ENCODE results near the gene NCAPG2. TPM values are rescaled to one million over a fixed set of nuclear protein-coding genes. Genes with fewer than 3 reads are reported as not detected.

The NCAPG2 gene
- total RNA-seq, 1 donor from 2014 or later = 5.6 TPM

DNA sequence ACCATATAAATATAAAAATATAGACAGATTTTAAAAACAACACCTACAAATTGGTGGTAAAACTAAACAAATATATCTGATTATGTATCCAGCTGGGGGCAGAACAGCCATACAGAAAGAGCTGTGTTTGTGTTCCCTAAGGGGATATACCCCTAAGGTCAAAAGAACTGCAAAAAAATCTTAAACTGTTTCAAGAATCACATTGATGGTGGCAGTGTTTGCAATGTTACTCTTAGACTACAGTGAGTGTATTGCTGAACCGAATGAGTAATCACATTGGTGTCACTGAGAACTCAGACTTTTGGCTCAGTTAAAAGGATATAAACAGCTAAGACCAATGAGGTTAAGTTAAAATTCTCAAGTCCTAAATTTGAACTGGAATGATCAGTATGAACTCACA is 89.9 kb downstream of the NCAPG2 start:
- ATAC-seq (ENCODE audit: poor library complexity) = no peak
- intact Hi-C loops (cut with DNase I) = no loop called here
- no peak for DNase-seq

DNA sequence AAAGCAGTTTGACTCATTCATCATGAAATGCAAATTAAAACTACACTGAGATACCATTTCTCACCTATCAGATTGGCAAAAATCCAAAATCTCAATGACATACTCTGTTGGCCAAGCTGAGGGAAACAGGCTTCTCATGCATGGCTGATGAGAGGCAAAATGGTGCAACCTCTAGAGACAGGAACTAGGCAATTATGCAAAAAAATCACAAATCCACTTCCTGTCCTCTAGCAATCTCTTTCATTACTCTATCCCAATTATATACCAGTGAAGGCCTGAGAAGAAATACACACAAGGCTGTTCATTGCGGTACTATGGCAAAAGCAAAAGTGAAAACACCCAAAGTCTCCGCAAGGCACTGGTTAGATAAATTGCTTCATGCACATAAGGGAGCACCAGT is 91.1 kb downstream of the NCAPG2 start:
- DNase-seq (no peak), ATAC-seq (ENCODE audit: poor library complexity) (no peak)
- intact Hi-C loops (cut with DNase I) = no loop called here

DNA sequence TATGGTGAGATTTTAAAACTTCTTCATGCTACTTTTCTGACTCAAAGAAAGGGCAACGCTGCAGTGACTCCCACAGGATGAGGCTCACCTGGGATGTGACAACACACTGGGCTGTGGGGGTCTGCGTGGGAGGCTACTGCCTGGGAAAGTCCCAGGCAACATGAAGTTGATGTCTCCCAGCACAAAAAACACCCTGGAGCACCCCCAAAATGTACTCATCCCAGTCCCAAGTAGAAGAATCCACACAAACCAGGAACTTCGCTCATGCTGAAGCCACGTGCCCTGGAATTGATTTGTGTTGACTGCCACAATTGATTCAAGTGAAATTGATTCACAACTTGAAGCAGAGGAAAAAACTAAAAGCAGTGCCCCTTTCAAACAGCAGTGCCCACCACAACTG is 92.1 kb downstream of the NCAPG2 start:
- no peak for ATAC-seq (ENCODE audit: poor library complexity)
- intact Hi-C loops (cut with DNase I) = no loop called here
- DNase-seq = no peak

DNA sequence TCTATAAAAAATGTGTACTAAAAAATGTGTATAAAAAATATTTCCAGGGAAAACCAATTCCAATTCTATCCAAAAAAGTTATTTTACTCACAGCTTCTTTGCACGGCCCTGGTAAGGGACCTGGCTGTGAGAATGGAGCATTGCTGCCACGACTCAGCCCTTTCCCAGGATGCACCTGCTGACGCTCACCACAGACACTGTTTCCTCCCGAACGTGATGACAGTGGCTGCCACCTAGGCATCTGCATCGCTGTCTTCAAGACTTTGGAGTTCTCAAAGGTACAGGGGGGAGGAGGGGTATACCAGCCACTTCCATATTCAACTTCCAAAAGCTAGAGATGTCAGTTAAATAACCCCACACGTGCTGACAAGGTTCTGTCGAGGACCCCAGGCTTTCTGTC is 93.1 kb downstream of the NCAPG2 start:
- intact Hi-C loops (cut with DNase I) = no loop called here
- no peak for DNase-seq
- ATAC-seq (ENCODE audit: poor library complexity) = no peak

DNA sequence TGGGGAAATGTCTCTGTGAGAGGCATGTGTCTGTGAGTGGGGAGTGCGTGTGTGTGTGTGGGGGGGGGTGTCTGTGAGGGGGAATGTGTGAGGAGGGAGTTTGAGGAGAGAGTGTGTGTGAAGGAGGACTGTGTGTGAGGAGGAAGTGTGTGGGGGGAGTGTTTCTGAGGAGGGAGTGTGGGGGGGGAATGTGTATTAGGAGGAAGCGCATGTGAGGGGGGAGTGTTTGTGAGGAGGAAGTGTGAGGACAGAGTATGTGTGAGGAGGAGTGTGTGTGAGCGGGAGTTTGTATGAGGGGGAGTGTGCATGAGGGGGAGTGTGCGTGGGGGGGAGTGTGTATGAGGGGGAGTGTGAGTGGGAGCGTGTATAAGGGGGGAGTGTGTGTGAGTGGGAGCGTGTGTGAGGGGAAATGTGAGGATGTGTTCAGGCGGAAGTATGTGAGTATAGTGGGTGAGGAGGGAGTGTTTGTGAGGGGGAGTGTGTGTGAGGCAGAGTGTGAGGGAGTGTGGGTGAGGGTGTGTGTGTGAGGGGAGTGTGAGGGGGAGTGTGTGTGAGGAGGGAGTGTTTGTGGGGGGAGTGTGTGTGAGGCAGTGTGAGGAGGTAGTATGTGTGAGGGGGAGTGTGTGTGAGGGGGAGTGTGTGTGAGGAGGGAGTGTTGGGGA is 95.2 kb downstream of the NCAPG2 start:
- no peak for ATAC-seq (ENCODE audit: poor library complexity)
- intact Hi-C loops (cut with DNase I) = no loop called here
- no peak for DNase-seq

DNA sequence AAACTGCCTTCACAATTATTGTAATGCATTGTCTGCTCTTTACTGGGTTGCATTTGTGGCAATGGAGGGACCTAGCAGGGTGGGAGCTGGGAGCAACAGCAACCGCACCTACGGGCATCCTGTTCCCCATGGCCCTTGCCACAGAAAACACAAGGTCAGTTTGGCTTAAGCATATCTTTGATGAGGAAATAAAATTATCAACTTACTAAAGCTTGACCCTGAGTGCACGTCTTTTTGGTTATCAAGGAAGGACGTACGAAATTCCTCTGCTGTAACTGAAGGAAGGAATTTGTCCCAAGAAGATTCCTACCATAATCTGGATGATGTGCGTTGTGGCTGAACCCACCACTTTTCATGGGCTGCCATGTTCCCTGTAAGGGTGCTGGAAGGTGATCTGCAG is 97.0 kb downstream of the NCAPG2 start:
- no peak for ATAC-seq (ENCODE audit: poor library complexity)
- intact Hi-C loops (cut with DNase I) = no loop called here
- no peak for DNase-seq

DNA sequence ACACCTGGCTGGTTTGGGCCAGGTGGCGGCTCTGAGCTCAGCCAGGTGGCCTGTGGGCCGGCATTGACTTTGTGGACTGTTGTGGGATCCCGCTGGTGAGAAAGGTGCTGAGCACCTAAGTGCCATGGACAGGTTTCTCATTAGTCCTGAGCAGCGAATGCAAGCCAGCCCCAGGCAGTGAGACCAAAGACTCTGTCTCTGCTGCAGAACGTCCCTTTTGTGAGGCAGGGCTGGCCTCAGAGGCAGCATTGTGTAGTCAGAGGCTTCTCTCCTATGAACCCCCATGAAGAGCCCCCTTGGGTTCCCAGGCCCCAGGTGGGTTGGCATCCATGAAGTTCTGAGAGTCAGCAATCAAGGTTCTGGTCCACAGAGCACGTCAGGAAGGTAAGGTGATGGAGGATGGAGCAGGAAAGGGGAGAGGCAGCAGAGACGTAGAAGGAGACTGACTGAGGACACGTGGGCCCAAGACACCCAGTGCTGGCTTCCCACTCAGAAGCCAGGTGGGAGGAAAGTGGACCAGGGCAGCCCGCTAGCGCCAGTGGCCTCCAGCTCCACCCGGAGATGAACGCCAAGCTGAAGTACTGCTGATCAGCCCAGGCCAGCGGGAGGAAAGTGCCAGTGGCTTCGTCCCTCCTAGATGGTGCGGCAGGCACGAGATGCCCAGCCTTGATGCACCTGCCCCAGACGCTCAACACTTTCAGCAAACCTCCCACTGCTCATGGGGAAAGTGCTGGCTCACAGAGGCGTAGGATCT is 97.8 kb downstream of the NCAPG2 start:
- intact Hi-C loops (cut with DNase I) = no loop called here
- ATAC-seq (ENCODE audit: poor library complexity) (no peak), DNase-seq (no peak)

DNA sequence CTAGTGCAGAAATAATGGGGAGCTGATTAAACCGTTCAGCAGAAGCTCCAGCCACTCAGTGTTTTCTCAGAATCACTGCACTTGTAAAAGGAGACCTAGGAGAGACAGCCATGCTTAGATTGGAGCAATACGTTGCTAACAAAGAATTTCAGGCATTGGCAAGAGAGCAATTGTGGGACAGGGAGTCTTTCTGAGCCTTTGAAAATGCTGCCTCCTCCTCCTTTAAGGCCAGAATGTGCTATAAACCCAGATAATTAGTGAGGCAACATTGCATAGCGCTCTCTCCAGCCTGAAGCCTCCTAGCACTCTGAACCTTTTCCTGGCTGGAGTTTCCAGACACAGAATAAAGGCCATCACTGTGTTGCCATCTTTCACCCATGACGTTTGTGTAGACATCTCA is 98.5 kb downstream of the NCAPG2 start:
- DNase-seq (no peak), ATAC-seq (ENCODE audit: poor library complexity) (no peak)
- intact Hi-C loops (cut with DNase I) = no loop called here

DNA sequence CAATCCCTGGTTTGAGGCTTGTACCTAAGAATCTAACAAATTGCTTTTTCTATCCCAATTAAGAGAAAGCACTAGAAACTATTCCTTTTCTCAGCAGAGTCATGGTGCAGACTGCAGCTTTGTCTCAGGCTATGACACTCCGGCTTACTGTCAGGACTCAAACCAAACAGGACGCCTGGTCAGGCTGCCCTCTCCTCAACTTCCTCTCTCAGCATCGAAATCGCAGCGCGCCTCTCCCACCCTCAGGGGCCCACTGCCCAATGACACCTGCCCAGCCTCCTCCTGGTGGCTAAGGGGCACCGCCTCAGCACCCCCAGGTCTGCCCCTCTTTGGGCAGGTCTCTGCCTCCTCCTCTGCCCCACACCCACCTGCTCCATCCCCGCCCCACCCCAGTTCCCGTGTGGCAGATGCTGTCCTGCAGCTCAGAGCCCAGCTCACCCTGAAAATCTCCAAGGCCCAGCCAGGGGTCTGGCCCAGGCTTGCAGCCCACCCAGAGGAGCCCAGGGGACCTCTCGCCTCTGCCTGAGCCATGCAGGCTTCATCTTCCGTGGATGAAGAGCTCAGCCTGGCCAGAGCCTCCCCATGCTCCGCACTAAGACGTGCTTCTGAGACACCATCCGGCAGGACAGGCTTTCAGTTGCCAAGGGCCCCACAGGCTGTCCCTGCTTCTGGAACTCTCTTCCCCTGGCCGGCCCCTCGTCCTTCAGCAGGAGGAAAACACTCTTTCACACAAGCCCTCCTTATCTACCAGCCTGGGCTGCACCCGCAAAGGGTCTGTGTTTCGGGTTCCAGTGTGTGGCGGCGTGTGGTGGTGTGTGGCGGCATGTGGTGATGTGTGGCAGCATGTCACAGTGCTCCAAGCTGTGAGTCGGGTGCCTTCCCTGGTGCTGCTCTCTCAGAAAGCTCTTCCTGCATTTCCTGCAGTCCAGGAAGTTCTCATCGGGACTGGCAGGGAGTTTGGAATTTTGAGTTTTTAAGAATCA is 100.5 kb downstream of the NCAPG2 start:
- DNase-seq (no peak), ATAC-seq (ENCODE audit: poor library complexity) (no peak)
- intact Hi-C loops (cut with DNase I) = no loop called here

DNA sequence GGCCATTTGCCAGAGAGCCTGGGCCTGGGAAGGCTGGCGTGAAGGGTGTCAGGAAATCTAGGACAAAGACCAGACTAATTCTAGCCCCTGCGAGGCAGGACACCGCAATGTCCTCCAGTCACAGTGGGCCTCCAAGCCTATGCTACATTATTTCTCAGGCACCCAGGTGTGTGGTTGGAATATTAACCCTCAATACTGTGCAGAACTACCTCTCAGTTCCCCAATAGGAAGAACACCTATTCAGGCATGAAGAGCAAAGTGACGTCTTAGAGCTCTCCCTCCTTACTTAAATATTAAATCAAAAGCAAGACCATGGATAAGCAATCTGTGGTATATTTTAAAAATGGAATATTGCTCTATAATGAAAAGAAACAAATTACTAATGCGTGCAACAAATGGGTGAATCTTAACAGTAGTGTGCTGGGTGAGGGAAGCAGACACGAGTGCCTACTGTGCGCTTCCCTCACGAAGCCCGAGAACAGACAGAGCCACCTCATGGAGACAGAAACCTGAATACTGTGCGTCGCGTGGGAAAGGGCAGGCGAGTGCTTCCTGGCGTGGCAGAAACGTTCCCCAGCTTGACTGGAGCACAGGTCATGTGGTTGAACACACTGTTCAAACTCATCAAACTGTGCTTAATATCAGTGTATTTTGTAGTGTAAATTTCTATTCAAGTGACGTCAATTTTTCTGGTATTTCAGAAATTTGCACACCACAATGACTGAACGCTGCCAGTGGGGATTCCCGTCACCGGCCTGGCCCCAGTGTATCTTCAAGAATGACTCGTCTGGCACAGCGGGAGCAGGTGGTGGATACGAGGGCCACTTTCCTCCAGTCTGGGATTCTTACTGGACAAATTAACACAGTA is 101.5 kb downstream of the NCAPG2 start:
- intact Hi-C loops (cut with DNase I) = no loop called here
- no peak for ATAC-seq (ENCODE audit: poor library complexity)
- no peak for DNase-seq

DNA sequence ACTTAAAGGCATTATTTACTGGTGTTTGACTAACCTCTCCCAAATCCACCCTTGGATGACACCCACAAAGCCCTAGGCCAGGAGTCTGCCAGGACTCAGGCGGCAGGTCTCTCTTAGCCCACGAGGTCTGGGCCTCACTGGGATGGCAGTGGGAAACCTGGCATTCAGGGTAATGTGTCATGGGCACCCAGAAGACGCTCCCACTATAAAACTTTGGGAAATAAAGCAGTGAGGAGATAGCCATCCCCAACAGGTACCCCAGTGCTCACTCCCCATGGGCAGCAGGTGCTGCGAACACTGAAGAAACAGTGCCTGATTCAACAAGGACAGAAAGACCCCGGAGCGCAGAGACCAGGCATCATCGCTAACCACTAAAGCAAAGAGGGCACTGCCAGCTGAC is 102.6 kb downstream of the NCAPG2 start:
- DNase-seq = no peak
- no peak for ATAC-seq (ENCODE audit: poor library complexity)

DNA sequence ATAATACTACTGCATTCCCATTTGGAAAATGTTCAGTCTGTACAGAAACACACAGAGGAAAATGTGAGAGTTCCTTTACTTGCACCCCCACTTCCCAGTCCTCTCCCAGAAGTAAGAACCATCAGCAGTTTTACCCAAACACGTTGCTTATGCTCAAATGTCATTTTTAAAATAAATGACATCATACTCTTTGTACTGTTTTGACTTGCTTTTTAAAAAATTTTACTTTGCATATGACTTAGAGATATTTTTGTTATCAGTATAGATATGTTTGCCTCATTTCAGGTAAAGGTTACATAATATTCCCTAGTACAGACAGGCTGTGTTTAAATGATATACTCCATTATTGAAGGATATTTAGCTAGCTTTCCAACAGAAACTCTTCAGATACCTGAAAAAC is 103.5 kb downstream of the NCAPG2 start:
- DNase-seq (no peak), ATAC-seq (ENCODE audit: poor library complexity) (no peak)
- intact Hi-C loops (cut with DNase I) = no loop called here

More for the DNA sequence above, 102.6 kb downstream of the NCAPG2 start:
- intact Hi-C loops (cut with DNase I) = no loop called here

DNA sequence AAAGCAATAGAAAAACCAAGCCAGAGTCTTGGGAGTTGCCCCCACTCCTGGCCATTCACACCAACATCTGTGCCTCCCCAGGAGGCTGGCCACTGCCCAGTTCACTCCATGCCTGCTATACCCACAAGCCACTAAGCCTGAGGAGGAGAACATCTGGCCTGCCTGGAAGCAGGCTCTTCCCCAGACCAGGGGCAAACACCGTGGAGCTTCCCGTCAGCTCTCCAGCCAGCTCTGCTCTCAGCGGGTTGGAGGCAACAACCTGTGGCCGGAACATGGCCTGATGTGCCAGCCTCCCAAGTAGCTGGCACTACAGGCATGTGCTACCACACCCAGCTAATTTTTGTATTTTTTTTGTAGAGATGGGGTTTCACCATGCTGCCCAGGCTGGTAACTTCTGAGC is 107.9 kb downstream of the NCAPG2 start:
- no peak for DNase-seq
- intact Hi-C loops (cut with DNase I) = no loop called here
- ATAC-seq (ENCODE audit: poor library complexity) = no peak

DNA sequence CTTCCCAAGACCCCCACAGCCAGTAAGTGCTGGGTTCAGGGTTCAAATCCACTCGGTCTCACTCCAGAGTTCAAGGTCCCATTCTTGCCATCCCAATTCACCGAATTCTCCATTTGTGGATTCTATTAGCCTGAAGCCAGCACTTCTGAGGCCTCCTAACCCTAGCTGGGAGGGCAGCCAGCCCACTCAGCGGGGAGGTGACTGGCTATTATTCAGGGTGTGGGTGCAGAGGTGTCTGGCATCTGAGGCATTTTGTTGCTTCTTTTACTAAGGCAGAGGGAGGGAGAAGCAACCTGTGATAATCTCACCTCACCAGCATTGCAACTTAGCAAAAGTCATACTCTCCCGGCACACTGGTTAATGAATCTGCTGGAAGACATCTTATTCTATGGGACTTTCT is 108.3 kb downstream of the NCAPG2 start:
- intact Hi-C loops (cut with DNase I) = no loop called here
- ATAC-seq (ENCODE audit: poor library complexity) = no peak
- DNase-seq = no peak

DNA sequence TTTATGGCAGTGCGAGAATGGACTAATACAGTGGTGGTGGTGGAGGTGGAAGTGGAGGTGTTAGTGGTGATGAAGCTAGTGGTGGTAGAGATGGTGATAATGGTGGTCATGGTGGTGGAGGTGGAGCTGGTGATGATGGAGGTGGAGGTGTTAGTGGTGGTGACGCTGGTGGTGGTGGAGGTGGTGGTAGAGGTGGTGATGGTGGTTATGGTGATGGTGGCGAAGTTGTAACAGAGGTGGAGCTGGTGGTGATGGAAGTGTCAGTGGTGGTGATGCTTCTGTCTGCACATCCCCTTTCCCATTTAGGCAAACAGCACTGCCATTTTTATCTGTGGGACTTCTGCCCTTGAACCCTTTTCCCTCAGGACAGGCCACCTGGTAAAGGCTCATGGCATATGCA is 109.5 kb downstream of the NCAPG2 start:
- no peak for ATAC-seq (ENCODE audit: poor library complexity)
- intact Hi-C loops (cut with DNase I) = no loop called here
- no peak for DNase-seq

DNA sequence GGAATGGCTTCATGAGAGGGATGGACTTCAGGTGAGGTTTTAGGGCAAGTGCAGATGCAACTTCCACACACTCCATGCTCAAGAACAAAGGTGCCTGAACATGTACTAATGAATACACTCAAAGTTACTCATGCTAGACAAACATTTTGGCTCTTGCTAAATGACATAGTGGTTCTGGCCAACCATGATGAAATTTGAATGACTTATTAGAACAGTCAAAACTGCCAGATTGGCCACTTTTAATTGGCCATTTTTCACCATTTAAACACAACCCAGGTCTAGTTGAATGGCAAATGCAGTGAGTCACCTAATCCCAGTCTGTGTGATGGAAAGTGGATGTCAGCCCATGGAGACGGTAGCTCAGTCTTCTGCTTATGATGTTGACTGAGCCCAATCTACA is 112.1 kb downstream of the NCAPG2 start:
- DNase-seq = no peak
- ATAC-seq (ENCODE audit: poor library complexity) = no peak
- intact Hi-C loops (cut with DNase I) = no loop called here

DNA sequence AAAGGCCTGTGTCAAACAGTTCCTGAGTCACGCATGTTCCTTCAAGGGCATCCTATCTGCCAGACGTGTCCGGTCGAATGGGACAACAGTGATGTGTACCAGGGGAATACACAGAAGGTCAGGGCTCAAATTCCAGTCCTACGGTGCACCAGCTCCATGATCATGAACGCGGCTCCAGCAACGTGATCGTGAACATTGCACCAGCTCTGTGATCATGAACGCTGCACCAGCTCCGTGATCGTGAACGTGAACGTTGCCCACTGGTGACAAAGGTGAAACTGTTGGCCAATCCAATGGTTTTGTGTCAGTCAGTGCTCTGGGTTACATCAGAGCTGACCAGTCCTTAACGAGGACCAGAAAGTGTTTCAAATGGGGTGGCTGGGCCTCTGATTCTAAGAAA is 112.7 kb downstream of the NCAPG2 start:
- no peak for DNase-seq
- ATAC-seq (ENCODE audit: poor library complexity) = no peak
- intact Hi-C loops (cut with DNase I) = no loop called here

DNA sequence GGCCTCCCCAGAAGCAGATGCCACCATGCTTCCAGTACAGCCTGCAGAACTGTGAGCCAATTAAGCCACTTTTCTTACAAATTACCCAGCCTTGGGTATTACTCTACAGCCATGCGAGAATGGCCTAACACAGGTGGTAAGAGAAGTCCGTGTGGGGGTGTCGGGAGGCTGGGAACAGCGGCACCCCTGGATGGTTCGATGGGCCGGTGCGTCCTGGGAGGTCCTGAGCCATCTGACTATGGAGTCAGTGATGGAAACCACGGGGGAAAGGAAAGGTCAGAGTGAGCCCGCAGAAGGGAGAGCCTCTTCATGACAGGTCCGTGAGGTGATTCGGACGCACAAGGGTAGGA is 114.4 kb downstream of the NCAPG2 start:
- no peak for DNase-seq
- intact Hi-C loops (cut with DNase I) = no loop called here
- ATAC-seq (ENCODE audit: poor library complexity) = no peak

DNA sequence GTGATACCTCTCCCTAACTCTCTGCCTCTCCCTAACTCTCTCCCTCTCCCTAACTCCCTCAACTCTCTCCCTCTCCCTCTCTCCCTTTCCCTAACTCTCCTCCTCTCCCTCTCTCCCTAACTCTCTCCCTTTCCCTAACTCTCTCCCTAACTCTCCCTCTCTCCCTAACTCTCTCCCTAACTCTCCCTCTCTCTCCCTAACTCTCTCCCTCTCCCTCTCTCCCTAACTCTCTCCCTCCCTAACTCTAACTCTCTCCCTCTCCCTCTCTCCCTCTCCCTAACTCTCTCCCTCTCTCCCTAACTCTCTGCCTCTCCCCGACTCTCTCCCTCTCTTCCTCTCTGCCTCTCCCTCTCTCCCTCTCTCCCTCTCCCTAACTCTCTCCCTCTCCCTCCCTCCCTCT is 115.0 kb downstream of the NCAPG2 start:
- no peak for ATAC-seq (ENCODE audit: poor library complexity)
- intact Hi-C loops (cut with DNase I) = no loop called here
- no peak for DNase-seq

All from Right ventricle myocardium superior (tissue), 1 donor.